GM12878 (cell line): ENCODE results near the gene ADAMTS2. TPM values are rescaled to one million over a fixed set of nuclear protein-coding genes. Genes with fewer than 3 reads are reported as not detected.

ENCODE experiments used
- ATAC-seq: fragments of 200-7000 bp; cut with Tn5 transposase; 3 replicates; pipeline ENCODE4 v1.9.1; 2020; ENCODE audit warnings: mild to moderate bottlenecking, moderate library complexity
- BruUV-seq: library from RNA; stranded (reverse); fragments of 400-500 nt; replicated peaks from 2 replicates; lab custom pipeline; 2021; lab: Mats Ljungman, UMichigan
- CTCF ChIA-PET: fragments of 300-600 bp; sonication (Branson Sonifier 250); formaldehyde crosslinking; extraction: SDS; loops from one replicate; lab custom pipeline; 2021; ENCODE audit warnings: inconsistent platforms; lab: Yijun Ruan, JAX
- POLR2A ChIA-PET: fragments of 350-600 bp; formaldehyde crosslinking; extraction: SDS; loops from one replicate; lab custom pipeline; 2021; ENCODE audit warnings: inconsistent platforms; lab: Charles Lee
- RAD21 ChIA-PET: fragments of 300-600 bp; sonication (Branson Sonifier 250); formaldehyde crosslinking; loops from one replicate; lab custom pipeline; 2023; ENCODE audit warnings: antibody characterized with exemption; ENCODE audit not compliant: unreplicated experiment; lab: Charles Lee
- SMC1A ChIA-PET: fragments of 300-600 bp; sonication (Branson Sonifier 250); formaldehyde crosslinking; loops from one replicate; lab custom pipeline; 2023; ENCODE audit not compliant: unreplicated experiment, uncharacterized antibody; lab: Charles Lee
- DNase-seq: peaks from one replicate; pipeline ENCODE4 v3.0.0-alpha.2; 2011; ENCODE audit warnings: low read depth, low spot score
- FAIRE-seq: peaks from 3 replicates; lab custom pipeline; 2011; peaks lifted over from hg19 to GRCh38; lab: Jason Lieb, UNC
- H2AFZ ChIP-seq: 2 replicates; pipeline ENCODE4 v1.6.0; 2011; ENCODE audit warnings: low read depth, low read length, control low read depth; ENCODE audit not compliant: control insufficient read depth
- H3K27ac ChIP-seq: 2 replicates; pipeline ENCODE4 v1.5.1; 2011; ENCODE audit warnings: control low read depth; ENCODE audit not compliant: control insufficient read depth, insufficient read depth
- H3K27me3 ChIP-seq, 2 experiments: replicated peaks in 1 of 2; 2 replicates each; pipeline versions ENCODE4 v1.6.0 to v1.6.1; 2011; ENCODE audit warnings: low read length in 1 of 2; ENCODE audit not compliant: control insufficient read depth in 2 of 2, insufficient read depth in 2 of 2
- H3K36me3 ChIP-seq, 2 experiments: 2 replicates each; pipeline ENCODE4 v1.5.1; 2011; ENCODE audit warnings: low read length in 1 of 2; ENCODE audit not compliant: control insufficient read depth in 2 of 2, insufficient read depth in 2 of 2
- H3K4me1 ChIP-seq: 2 replicates; pipeline ENCODE4 v1.6.1; 2011; ENCODE audit warnings: mild to moderate bottlenecking, low read length, moderate library complexity, mixed read lengths; ENCODE audit not compliant: control insufficient read depth, insufficient read depth
- H3K4me2 ChIP-seq: 2 replicates; pipeline ENCODE4 v1.6.0; 2011; ENCODE audit warnings: control low read depth; ENCODE audit not compliant: control insufficient read depth, insufficient read depth
- H3K4me3 ChIP-seq: fragments of 200-600 bp; sonication (generic); 2 replicates; pipeline ENCODE4 v1.5.1; 2016
- H3K79me2 ChIP-seq: 2 replicates; pipeline ENCODE4 v1.6.0; 2011; ENCODE audit warnings: low read length; ENCODE audit not compliant: control insufficient read depth, insufficient read depth
- H3K9ac ChIP-seq: 2 replicates; pipeline ENCODE4 v1.8.0; 2011; ENCODE audit warnings: low read length, control low read depth, mixed read lengths; ENCODE audit not compliant: control insufficient read depth, insufficient read depth
- H3K9me3 ChIP-seq: replicated peaks from 3 replicates; pipeline ENCODE4 v1.5.1; 2011; ENCODE audit warnings: mild to moderate bottlenecking, low read length; ENCODE audit not compliant: control insufficient read depth, insufficient read depth
- H4K20me1 ChIP-seq: 2 replicates; pipeline ENCODE4 v1.6.0; 2011; ENCODE audit not compliant: control insufficient read depth, insufficient read depth
- BRCA1 ChIP-seq: IDR thresholded peaks from 2 replicates; pipeline ENCODE4 v1.6.1; 2011; ENCODE audit warnings: low read depth, low read length, improper control_type of control experiment
- CHD1 ChIP-seq: IDR thresholded peaks from 2 replicates; pipeline ENCODE4 v1.6.1; 2012; ENCODE audit warnings: low read depth, low read length, improper control_type of control experiment
- E4F1 ChIP-seq: fragments of 450-650 bp; IDR thresholded peaks from 2 replicates; pipeline ENCODE4 v1.6.1; 2018; ENCODE audit warnings: borderline replicate concordance, mild to moderate bottlenecking; ENCODE audit not compliant: partially characterized antibody
- KDM1A ChIP-seq: fragments of 200-600 bp; sonication (generic); IDR thresholded peaks from 2 replicates; pipeline ENCODE4 v1.6.1; 2016; ENCODE audit warnings: borderline replicate concordance
- MYC ChIP-seq: IDR thresholded peaks from 2 replicates; pipeline ENCODE4 v1.6.1; 2011; ENCODE audit warnings: mild to moderate bottlenecking, low read length, moderate library complexity, inconsistent platforms; ENCODE audit not compliant: insufficient read depth, insufficient replicate concordance, insufficient read length, severe bottlenecking
- NFXL1 ChIP-seq: fragments of 450-650 bp; IDR thresholded peaks from 2 replicates; pipeline ENCODE4 v1.6.1; 2017; ENCODE audit warnings: antibody characterized with exemption, mild to moderate bottlenecking, borderline replicate concordance
- RB1 ChIP-seq: fragments of 450-650 bp; formaldehyde crosslinking; IDR thresholded peaks from 2 replicates; pipeline ENCODE4 v1.6.1; 2017; ENCODE audit warnings: mild to moderate bottlenecking, borderline replicate concordance
- RELA ChIP-seq: fragments of 450-650 bp; IDR thresholded peaks from 2 replicates; pipeline ENCODE4 v1.8.0; 2014; ENCODE audit warnings: borderline replicate concordance; ENCODE audit not compliant: partially characterized antibody
- SMAD1 ChIP-seq: fragments of 450-650 bp; IDR thresholded peaks from 2 replicates; pipeline ENCODE4 v1.6.1; 2018; ENCODE audit warnings: mild to moderate bottlenecking, low read depth; ENCODE audit not compliant: partially characterized antibody
- STAT1 ChIP-seq: fragments of 450-650 bp; conservative IDR thresholded peaks from 2 replicates; pipeline ENCODE4 v1.6.1; 2014; ENCODE audit warnings: antibody characterized with exemption, mild to moderate bottlenecking
- TCF12 ChIP-seq: IDR thresholded peaks from 2 replicates; pipeline ENCODE4 v1.6.1; 2011; ENCODE audit warnings: low read depth, mild to moderate bottlenecking, low read length
- ZNF687 ChIP-seq: fragments of 450-650 bp; IDR thresholded peaks from 2 replicates; pipeline ENCODE4 v1.6.1; 2017; ENCODE audit warnings: mild to moderate bottlenecking, moderate library complexity
- ZSCAN29 ChIP-seq: fragments of 450-650 bp; IDR thresholded peaks from 2 replicates; pipeline ENCODE4 v1.6.1; 2017; ENCODE audit warnings: mild to moderate bottlenecking, moderate library complexity
- WGBS: methylation state at CpG from one replicate; pipeline ENCODE4 v1.1.6; 2016; ENCODE audit warnings: low lambda C conversion rate; ENCODE audit not compliant: insufficient replicate concordance, insufficient coverage; ENCODE audit errors: missing lambda C conversion rate; 5-methylcytosine and 5-hydroxymethylcytosine counted together
- in situ Hi-C: fragments of 300-500 bp; cut with MboI; formaldehyde crosslinking; loops from 9 replicates; pipeline ENCODE4 v1.14.3; 2018; ENCODE audit warnings: mixed read lengths
- intact Hi-C: fragments of 100-400 bp; cut with micrococcal nuclease; formaldehyde crosslinking; loops from one replicate; pipeline ENCODE4 v1.14.2; 2022; ENCODE audit not compliant: unreplicated experiment
- polyA plus RNA-seq, 11 experiments: library from polyadenylated mRNA; depleted of rRNA in 4 of 11; unstranded in 6 of 11; stranded (reverse) in 5 of 11; fragments of >200 nt; fragmentation: Nextera tagmentation in 4 of 11; fragmentation: Illumina TruSeq in 1 of 11; extraction: Ambion mirVana in 4 of 11; extraction: Trizol in 1 of 11; gene quantifications; 1 replicate in 1 of 11; 2 replicates in 10 of 11; pipeline versions ENCODE4 v1.2.1 to v1.2.3, GENCODE V29; 2011 to 2016; ENCODE audit warnings: inconsistent platforms in 2 of 11, missing spikeins in 2 of 11, low read depth in 1 of 11
- total RNA-seq, 4 experiments: library from RNA; depleted of rRNA in 3 of 4; stranded (reverse); fragments of >200 nt in 3 of 4; fragmentation: Illumina TruSeq in 1 of 4; extraction: Trizol in 1 of 4; gene quantifications; 2 replicates each; pipeline versions ENCODE4 v1.2.1 to v1.2.3, GENCODE V29; 2013 to 2021

Gene ADAMTS2
- total and polyA plus RNA-seq, 10 of the 15 experiments (the other 5 are each of a cell fraction or from before 2014, with no cell fraction given) = 0.03 to 0.05 TPM; not detected in 8

- no peak for TF ChIP-seq RELA
- TF ChIP-seq BRCA1 = no peak
- no peak for TF ChIP-seq SMAD1
- TF ChIP-seq TCF12 = no peak
- no peak for TF ChIP-seq ZNF687
- no peak for TF ChIP-seq E4F1
- TF ChIP-seq RB1 = no peak
- no peak for TF ChIP-seq CHD1
- no peak for TF ChIP-seq ZSCAN29
- no peak for TF ChIP-seq KDM1A
- TF ChIP-seq MYC = no peak
- no peak for TF ChIP-seq NFXL1
- TF ChIP-seq STAT1 = no peak
- 15% methylated on average over 6 of the region's 6 CpGs for WGBS
- FAIRE-seq (no peak), DNase-seq (no peak), ATAC-seq (no peak)
- BruUV-seq = no TSS peak
- ChIA-PET RAD21 (no interaction called here), SMC1A (no interaction called here), CTCF (no interaction called here), POLR2A (no interaction called here)
- Histone ChIP-seq H3K4me3 (no peak overlapping the region), H3K9ac (no peak overlapping the region), H3K27ac (no peak overlapping the region), H3K4me1 (no peaks in the 10 kb centered on the region), H3K9me3 (peaks cover 2% of the 10 kb centered on the region; the same call in 2 of the 3 replicates), H3K79me2 (no peaks in the 10 kb centered on the region), H4K20me1 (no peaks in the 10 kb centered on the region), H3K4me2 (no peak overlapping the region), H3K27me3 (no peaks in the 10 kb centered on the region), H2AFZ (no peak overlapping the region), H3K36me3 (no peaks in the 10 kb centered on the region)
- in situ Hi-C loops = no loop called here
- intact Hi-C loops = no loop called here
Measured at GRCh38 chr5:179221877-179222220, 123.4 kb downstream of the ADAMTS2 start.
